Fibroblast of lung (primary cell): ENCODE results near the gene JADE2. TPM values are rescaled to one million over a fixed set of nuclear protein-coding genes. Genes with fewer than 3 reads are reported as not detected.

Source experiments
- DNase-seq, 2 donors: peaks; one replicate each; pipeline versions ENCODE4 v3.0.0 to v3.0.0-alpha.2; 2010; ENCODE audit warnings: low read depth in 2 of 2
- H2AFZ ChIP-seq: 2 replicates; pipeline ENCODE4 v1.5.1; 2012; ENCODE audit warnings: low read length, control low read depth, inconsistent platforms
- H3K27ac ChIP-seq: 2 replicates; pipeline ENCODE4 v1.5.1; 2011; ENCODE audit warnings: low read length, control low read depth; ENCODE audit not compliant: insufficient read depth
- H3K27me3 ChIP-seq: 2 replicates; pipeline ENCODE4 v1.5.1; 2011; ENCODE audit warnings: mild to moderate bottlenecking, low read length; ENCODE audit not compliant: control insufficient read depth, insufficient read depth
- H3K36me3 ChIP-seq: 2 replicates; pipeline ENCODE4 v1.5.1; 2011; ENCODE audit warnings: low read length; ENCODE audit not compliant: control insufficient read depth, insufficient read depth
- H3K4me1 ChIP-seq: 2 replicates; pipeline ENCODE4 v1.5.1; 2011; ENCODE audit warnings: low read length; ENCODE audit not compliant: control insufficient read depth, insufficient read depth; ENCODE audit errors: extremely low read depth
- H3K4me2 ChIP-seq: 2 replicates; pipeline ENCODE4 v1.5.1; 2011; ENCODE audit warnings: low read length, control low read depth; ENCODE audit not compliant: insufficient read depth; ENCODE audit errors: extremely low read depth
- H3K4me3 ChIP-seq, 4 experiments: fragments of 200-600 bp in 1 of 4; sonication (generic) in 1 of 4; replicated peaks in 1 of 4; 2 replicates each; pipeline ENCODE4 v1.5.1; 2011 to 2016; ENCODE audit warnings: low read length in 4 of 4, low read depth in 3 of 4, mild to moderate bottlenecking in 3 of 4, control low read depth in 2 of 4, inconsistent platforms in 1 of 4, mixed read lengths in 1 of 4; ENCODE audit not compliant: insufficient read depth in 1 of 4; ENCODE audit errors: control extremely low read depth in 1 of 4
- H3K79me2 ChIP-seq: 2 replicates; pipeline ENCODE4 v1.5.1; 2012; ENCODE audit warnings: mild to moderate bottlenecking, low read length, inconsistent platforms; ENCODE audit not compliant: control insufficient read depth, insufficient read depth
- H3K9ac ChIP-seq: 2 replicates; pipeline ENCODE4 v1.5.1; 2011; ENCODE audit warnings: mild to moderate bottlenecking, low read length, control low read depth; ENCODE audit not compliant: insufficient read depth
- H3K9me3 ChIP-seq: 2 replicates; pipeline ENCODE4 v1.5.1; 2012; ENCODE audit warnings: low read depth, low read length; ENCODE audit not compliant: control insufficient read depth, insufficient read depth
- H4K20me1 ChIP-seq: 2 replicates; pipeline ENCODE4 v1.5.1; 2011; ENCODE audit warnings: low read length; ENCODE audit not compliant: control insufficient read depth, insufficient read depth; ENCODE audit errors: extremely low read depth
- EZH2 ChIP-seq: IDR thresholded peaks from 2 replicates; pipeline ENCODE4 v1.5.1; 2012; ENCODE audit warnings: low read length, control low read depth, mild to moderate bottlenecking; ENCODE audit errors: missing control alignments
- polyA plus RNA-seq, 2 donors: library from polyadenylated mRNA; depleted of rRNA in 1 of 2; stranded (reverse) in 1 of 2; unstranded in 1 of 2; fragments of >200 nt; gene quantifications; 2 replicates each; pipeline ENCODE4 v1.2.1, GENCODE V29; 2011 to 2012; ENCODE audit warnings: missing spikeins in 1 of 2
- total RNA-seq: library from RNA; depleted of rRNA; stranded (reverse); fragments of >200 nt; gene quantifications from 2 replicates; pipeline ENCODE4 v1.2.1, GENCODE V29; 2014
- TF ChIP-seq, protein P1 (sequence below), 2 donors: IDR thresholded peaks in 1 of 2; conservative IDR thresholded peaks in 1 of 2; 1 replicate in 1 of 2; 2 replicates in 1 of 2; pipeline ENCODE4 v1.5.1; 2011 to 2012; ENCODE audit warnings: low read length in 2 of 2, control low read depth in 1 of 2, inconsistent platforms in 1 of 2, low read depth in 1 of 2, mild to moderate bottlenecking in 1 of 2

The JADE2 gene
- total and polyA plus RNA-seq, 2 donors (not counting 1 experiment from before 2014, with no cell fraction given): 10.0 to 45.9 TPM

DNA sequence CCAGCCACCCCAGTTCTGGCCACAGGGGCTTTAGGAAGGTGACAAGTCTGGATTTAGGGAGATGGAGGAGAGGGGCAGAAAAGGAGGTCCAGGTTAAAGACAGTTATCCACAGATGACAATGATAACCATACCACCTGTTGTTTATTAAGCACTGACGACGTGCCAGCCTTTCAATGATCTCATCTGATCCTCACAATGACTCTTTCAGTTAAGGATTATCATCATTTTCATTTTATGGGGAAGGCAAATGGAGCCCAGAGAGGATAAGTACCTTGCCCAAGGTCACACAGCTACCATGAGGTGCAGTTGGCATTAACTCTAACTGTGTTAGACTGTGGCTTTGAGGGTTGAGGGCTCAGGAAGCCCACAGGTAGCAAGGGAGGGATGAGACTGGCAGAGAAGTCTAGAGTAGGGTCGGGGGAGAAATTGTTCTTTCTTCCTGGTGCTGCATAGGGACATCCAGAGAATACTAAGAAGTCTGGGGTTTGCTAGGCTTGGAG, 21.5 kb upstream of the JADE2 start:
- Histone ChIP-seq H3K79me2 (no peaks in the 10 kb centered on the region), H4K20me1 (no peaks in the 10 kb centered on the region), H3K4me2 (peak overlapping the region; percentile 36), H3K27ac (peak overlapping the region; percentile 87), H3K4me3 (no peak overlapping the region), H3K9ac (no peak overlapping the region), H3K4me1 (peaks cover 19% of the 10 kb centered on the region), H3K36me3 (no peaks in the 10 kb centered on the region), H3K9me3 (no peaks in the 10 kb centered on the region), H3K27me3 (no peaks in the 10 kb centered on the region), H2AFZ (no peak overlapping the region)
- TF ChIP-seq EZH2: no peak
- DNase-seq: peak in 1 of 2 donors; percentile 49

DNA sequence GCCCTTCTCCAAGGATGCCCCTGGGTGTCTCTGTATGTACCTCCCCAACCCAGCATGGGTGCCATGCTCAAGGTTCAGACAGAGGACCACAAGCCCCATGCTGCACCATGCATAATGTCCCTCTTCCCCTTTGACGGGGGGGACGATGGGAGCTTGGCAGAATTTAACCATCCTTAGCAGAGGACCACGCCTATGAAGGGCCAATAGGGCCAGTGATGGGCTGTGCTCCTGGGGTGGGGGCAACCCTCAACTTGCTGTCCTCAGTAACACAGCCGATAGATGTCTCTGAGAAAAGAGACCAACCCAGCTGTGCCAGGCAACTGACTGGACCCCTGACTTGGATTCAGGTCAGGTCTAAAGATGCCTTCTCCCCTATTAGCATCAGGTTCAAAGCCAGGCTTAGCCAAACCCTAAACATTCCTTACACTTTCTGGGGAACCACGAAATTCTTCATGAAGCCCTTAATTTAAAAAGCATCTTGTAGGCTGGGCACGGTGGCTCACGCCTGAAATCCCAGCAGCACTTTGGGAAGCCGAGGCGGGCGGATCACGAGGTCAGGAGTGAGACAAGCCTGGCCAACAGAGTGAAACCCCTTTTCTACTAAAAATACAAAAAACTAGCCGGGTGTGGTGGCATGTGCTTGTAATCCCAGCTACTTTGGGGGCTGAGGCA, 20.7 kb upstream of the JADE2 start:
- Histone ChIP-seq H3K4me2 (no peak overlapping the region), H3K36me3 (no peaks in the 10 kb centered on the region), H3K9ac (no peak overlapping the region), H3K4me3 (no peak overlapping the region), H3K79me2 (no peaks in the 10 kb centered on the region), H3K27ac (no peak overlapping the region), H2AFZ (no peak overlapping the region), H3K4me1 (peaks cover 19% of the 10 kb centered on the region), H4K20me1 (no peaks in the 10 kb centered on the region), H3K9me3 (no peaks in the 10 kb centered on the region), H3K27me3 (no peaks in the 10 kb centered on the region)
- TF ChIP-seq EZH2: no peak
- TF ChIP-seq, protein P1, sequence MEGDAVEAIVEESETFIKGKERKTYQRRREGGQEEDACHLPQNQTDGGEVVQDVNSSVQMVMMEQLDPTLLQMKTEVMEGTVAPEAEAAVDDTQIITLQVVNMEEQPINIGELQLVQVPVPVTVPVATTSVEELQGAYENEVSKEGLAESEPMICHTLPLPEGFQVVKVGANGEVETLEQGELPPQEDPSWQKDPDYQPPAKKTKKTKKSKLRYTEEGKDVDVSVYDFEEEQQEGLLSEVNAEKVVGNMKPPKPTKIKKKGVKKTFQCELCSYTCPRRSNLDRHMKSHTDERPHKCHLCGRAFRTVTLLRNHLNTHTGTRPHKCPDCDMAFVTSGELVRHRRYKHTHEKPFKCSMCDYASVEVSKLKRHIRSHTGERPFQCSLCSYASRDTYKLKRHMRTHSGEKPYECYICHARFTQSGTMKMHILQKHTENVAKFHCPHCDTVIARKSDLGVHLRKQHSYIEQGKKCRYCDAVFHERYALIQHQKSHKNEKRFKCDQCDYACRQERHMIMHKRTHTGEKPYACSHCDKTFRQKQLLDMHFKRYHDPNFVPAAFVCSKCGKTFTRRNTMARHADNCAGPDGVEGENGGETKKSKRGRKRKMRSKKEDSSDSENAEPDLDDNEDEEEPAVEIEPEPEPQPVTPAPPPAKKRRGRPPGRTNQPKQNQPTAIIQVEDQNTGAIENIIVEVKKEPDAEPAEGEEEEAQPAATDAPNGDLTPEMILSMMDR (conservative IDR thresholded peaks at IDR 0.05 in 1 of 2, IDR thresholded peaks at IDR 0.05 in 1 of 2; ENCODE audit: low read depth in 1 of 2, low read length in 2 of 2): no peak
- DNase-seq: no peak

DNA sequence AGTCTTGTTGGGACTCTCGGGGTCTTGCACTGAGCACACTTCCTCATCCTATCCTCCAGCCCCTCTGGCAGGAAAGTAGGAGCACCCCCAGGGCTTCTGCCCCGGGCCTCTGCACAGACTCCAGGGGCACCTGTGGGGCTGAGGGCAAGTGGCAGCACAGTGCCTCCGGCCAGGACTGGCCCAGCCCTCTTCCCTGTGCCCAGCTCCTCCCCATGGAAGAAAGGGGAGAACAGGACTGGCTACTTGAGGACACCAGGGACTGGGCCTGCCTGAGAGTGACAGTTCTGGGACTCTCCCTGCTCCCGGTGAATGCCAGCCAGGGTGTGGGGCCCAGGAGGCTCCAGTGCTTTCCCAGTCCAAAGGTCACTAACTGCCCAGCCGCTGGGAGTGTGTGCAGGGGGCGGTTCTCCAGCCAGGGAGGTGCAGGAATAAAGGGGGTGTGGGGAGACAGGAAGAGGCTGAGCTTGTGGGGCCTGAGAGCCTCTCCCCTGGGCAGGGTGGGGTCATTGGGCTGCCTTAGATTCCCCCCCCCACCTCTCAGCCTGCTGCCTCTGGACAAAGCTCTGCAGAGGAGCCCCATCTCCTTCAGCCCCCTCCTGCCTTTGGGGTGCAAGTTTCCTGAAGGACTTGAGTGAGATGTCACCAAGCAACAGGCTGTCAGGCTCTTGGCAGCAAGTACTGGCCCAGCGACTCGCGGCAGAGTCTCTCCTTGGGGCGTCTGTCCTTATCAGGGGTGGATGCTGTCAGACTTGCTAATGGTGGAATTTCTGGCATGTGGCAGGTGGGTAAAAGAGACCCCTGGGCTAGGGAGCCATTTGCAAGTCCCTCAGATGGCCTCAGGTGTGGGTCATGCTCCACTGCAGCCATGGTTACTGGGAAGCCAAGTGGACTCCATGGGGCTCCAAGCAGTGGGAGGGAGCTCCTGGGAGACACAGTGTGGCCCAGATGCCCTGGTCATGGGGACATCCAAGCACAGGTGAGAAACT, 19.1 kb upstream of the JADE2 start:
- H3K9ac ChIP-seq: no peak overlapping the region
- no peak overlapping the region for H3K27ac ChIP-seq
- no peaks in the 10 kb centered on the region for H3K27me3 ChIP-seq
- no peaks in the 10 kb centered on the region for H3K79me2 ChIP-seq
- H3K36me3 ChIP-seq: no peaks in the 10 kb centered on the region
- H3K4me2 ChIP-seq: no peak overlapping the region
- no peak for TF ChIP-seq EZH2
- TF ChIP-seq, protein P1 (conservative IDR thresholded peaks at IDR 0.05 in 1 of 2, IDR thresholded peaks at IDR 0.05 in 1 of 2; ENCODE audit: low read depth in 1 of 2, low read length in 2 of 2): no peak
- H2AFZ ChIP-seq: peak overlapping the region; percentile 38
- H3K9me3 ChIP-seq: no peaks in the 10 kb centered on the region
- H3K4me3 ChIP-seq: no peak overlapping the region
- H3K4me1 ChIP-seq: peaks cover 23% of the 10 kb centered on the region
- peak in 1 of 2 donors; percentile 46 for DNase-seq
- H4K20me1 ChIP-seq: no peaks in the 10 kb centered on the region
